Adrenal gland (tissue), 12 donors: ENCODE results near the gene ARHGAP26. TPM values are rescaled to one million over a fixed set of nuclear protein-coding genes. Genes with fewer than 3 reads are reported as not detected.

Experiments
- DNase-seq, 7 donors: peaks; one replicate each; pipeline ENCODE4 v3.0.0-alpha.2; 2019 to 2020
- H3K27ac ChIP-seq, 5 donors: fragments of 200-600 bp; sonication (generic) in 4 of 5; 1 replicate in 3 of 5; 2 replicates in 2 of 5; pipeline versions ENCODE4 v1.5.1 to v1.8.0; 2016 to 2020; ENCODE audit warnings: mild to moderate bottlenecking in 1 of 5
- H3K27me3 ChIP-seq: fragments of 200-600 bp; 2 replicates; pipeline ENCODE4 v1.8.0; 2021
- H3K36me3 ChIP-seq, 2 donors: fragments of 200-600 bp; replicated peaks in 1 of 2; 1 replicate in 1 of 2; 2 replicates in 1 of 2; pipeline versions ENCODE4 v1.5.1 to v1.8.0; 2018 to 2022
- H3K4me1 ChIP-seq, 2 donors: fragments of 200-600 bp; replicated peaks in 1 of 2; 1 replicate in 1 of 2; 2 replicates in 1 of 2; pipeline versions ENCODE4 v1.5.1 to v1.8.0; 2018 to 2021
- H3K4me3 ChIP-seq, 4 donors: fragments of 200-600 bp; sonication (generic) in 3 of 4; one replicate each; pipeline ENCODE4 v1.5.1; 2016 to 2018
- H3K9me3 ChIP-seq, 3 donors: fragments of 200-600 bp; sonication (generic) in 1 of 3; replicated peaks in 1 of 3; 1 replicate in 2 of 3; 2 replicates in 1 of 3; pipeline versions ENCODE4 v1.5.1 to v1.8.0; 2016 to 2021
- CTCF ChIP-seq, 6 experiments: fragments of 450-650 bp in 4 of 6; fragments of 200-600 bp in 2 of 6; sonication (generic) in 1 of 6; IDR thresholded peaks; 1 replicate in 5 of 6; 2 replicates in 1 of 6; pipeline versions ENCODE4 v1.5.1 to v1.8.0; 2016 to 2021; ENCODE audit warnings: antibody characterized with exemption in 6 of 6, mild to moderate bottlenecking in 2 of 6, moderate library complexity in 1 of 6
- POLR2A ChIP-seq, 2 donors: fragments of 450-650 bp; IDR thresholded peaks; one replicate each; pipeline ENCODE4 v1.6.1; 2017; ENCODE audit warnings: antibody characterized with exemption in 2 of 2, mild to moderate bottlenecking in 2 of 2, moderate library complexity in 1 of 2
- WGBS, 4 donors: extraction: QIAGEN DNeasy Blood & Tissue Kit in 2 of 4; methylation state at CpG; one replicate each; pipeline versions ENCODE4 v1.1.5 to v1.1.7; 2013 to 2017; 5-methylcytosine and 5-hydroxymethylcytosine counted together
- intact Hi-C, 2 donors: fragments of 100-400 bp; cut with DNase I; formaldehyde crosslinking; loops; one replicate each; pipeline versions ENCODE4 v1.14.1 to v1.15.0; 2022 to 2023
- polyA plus RNA-seq, 3 donors: library from polyadenylated mRNA; stranded (reverse); fragments of 200-250 nt in 2 of 3; fragments of 350-450 nt in 1 of 3; fragmentation: Illumina TruSeq in 1 of 3; extraction: RNeasy Lipid Tissue Mini Kit (QIAGEN cat#74804) in 1 of 3; gene quantifications; one replicate each; pipeline ENCODE4 v1.2.3, GENCODE V29; 2013 to 2014
- total RNA-seq, 9 donors: library from RNA; depleted of rRNA in 4 of 9; stranded (reverse); fragments of >200 nt in 4 of 9; fragments of 120-200 nt in 1 of 9; fragmentation: NEBNext Ultra II Directional in 1 of 9; extraction: Animal tissue kit (Norgen Biotek cat#: 25700) in 1 of 9; gene quantifications; one replicate each; pipeline versions ENCODE4 v1.1.0 to v1.2.4, GENCODE V29; 2013 to 2023
- donor health status: healthy with polysubstance abuse.
- donor health status: Bipolar disorder and iron deficiency.
- donor health status: DM: yes; HTN: yes; CAD: no.
- donor health status: DM: no; HTN: no; CAD: no.
- donor health status: DM: no; HTN: no; CAD: no.
- donor health status: DM: yes; HTN: yes; CAD: no.

ARHGAP26 gene
- total and polyA plus RNA-seq, 12 donors, result 3.0 to 21.7 (median 10.8) TPM

- H3K9me3 ChIP-seq, result no peaks in the 10 kb centered on the region
- WGBS, 4 donors, result 87 to 95% (median 94%) methylated on average over 4 of the region's 4 CpGs
- TF ChIP-seq POLR2A (IDR thresholded peaks at IDR 0.05) (no peak), CTCF (IDR thresholded peaks at IDR 0.05) (no peak)
- H3K4me1 ChIP-seq, result peaks cover 0 to 16% of the 10 kb centered on the region in 2 donors
- no peak for DNase-seq
- H3K36me3 ChIP-seq, result no peaks in the 10 kb centered on the region
- no peak overlapping the region for H3K4me3 ChIP-seq
- no peaks in the 10 kb centered on the region for H3K27me3 ChIP-seq
- intact Hi-C loops, result no loop called here
- H3K27ac ChIP-seq, result no peak overlapping the region
Measured at GRCh38 chr5:142937374-142937773, 167.2 kb downstream of the ARHGAP26 start.

GRCh38 chr5:142938266-142938880 lies 168.2 kb downstream of the ARHGAP26 start:
- Histone ChIP-seq H3K36me3 (no peaks in the 10 kb centered on the region), H3K4me3 (no peak overlapping the region), H3K4me1 (peaks cover 0 to 16% of the 10 kb centered on the region in 2 donors), H3K27me3 (no peaks in the 10 kb centered on the region), H3K27ac (no peak overlapping the region), H3K9me3 (no peaks in the 10 kb centered on the region)
- no peak for TF ChIP-seq POLR2A (IDR thresholded peaks at IDR 0.05)
- TF ChIP-seq CTCF (IDR thresholded peaks at IDR 0.05), result no peak
- intact Hi-C loops, result no loop called here
- DNase-seq, result no peak
- 71 to 78% (median 75%) methylated on average over 4 of the region's 4 CpGs for WGBS, 4 donors

- 67 to 86% (median 74%) methylated on average over 3 of the region's 3 CpGs for WGBS, 4 donors
- intact Hi-C loops, result no loop called here
- Histone ChIP-seq H3K4me1 (peaks cover 0 to 9% of the 10 kb centered on the region in 2 donors), H3K36me3 (no peaks in the 10 kb centered on the region), H3K27me3 (no peaks in the 10 kb centered on the region), H3K27ac (no peak overlapping the region), H3K4me3 (no peak overlapping the region), H3K9me3 (no peaks in the 10 kb centered on the region)
- TF ChIP-seq POLR2A (IDR thresholded peaks at IDR 0.05), result no peak
- no peak for DNase-seq
Measured at GRCh38 chr5:142939006-142939405, 168.8 kb downstream of the ARHGAP26 start.

- H3K27ac ChIP-seq, result no peak overlapping the region
- no peaks in the 10 kb centered on the region for H3K9me3 ChIP-seq
- DNase-seq, result no peak
- TF ChIP-seq CTCF (IDR thresholded peaks at IDR 0.05), result no peak
- no peak for TF ChIP-seq POLR2A (IDR thresholded peaks at IDR 0.05)
- intact Hi-C loops, result no loop called here
- H3K27me3 ChIP-seq, result no peaks in the 10 kb centered on the region
- H3K36me3 ChIP-seq, result no peaks in the 10 kb centered on the region
- H3K4me1 ChIP-seq, result peaks cover 0 to 5% of the 10 kb centered on the region in 2 donors
- no peak overlapping the region for H3K4me3 ChIP-seq
- WGBS, 4 donors, result 85 to 88% (median 86%) methylated on average over 4 of the region's 4 CpGs
Measured at GRCh38 chr5:142939884-142940283, 169.7 kb downstream of the ARHGAP26 start.

GRCh38 chr5:142941245-142941644 lies 171.1 kb downstream of the ARHGAP26 start:
- intact Hi-C loops, result no loop called here
- Histone ChIP-seq H3K27me3 (no peaks in the 10 kb centered on the region), H3K9me3 (no peaks in the 10 kb centered on the region), H3K4me3 (no peak overlapping the region), H3K36me3 (no peaks in the 10 kb centered on the region), H3K27ac (no peak overlapping the region), H3K4me1 (peaks cover 0 to 9% of the 10 kb centered on the region in 2 donors)
- TF ChIP-seq POLR2A (IDR thresholded peaks at IDR 0.05), result no peak
- no peak for TF ChIP-seq CTCF (IDR thresholded peaks at IDR 0.05)
- DNase-seq, result no peak
- WGBS, 4 donors, result 75 to 82% (median 80%) methylated on average over 2 of the region's 2 CpGs
